Loucy (cell line): Measurements from ENCODE around the gene OR51I1.

Experiments used
- CTCF ChIP-seq: fragments of 200-600 bp; sonication (generic); conservative IDR thresholded peaks from 2 replicates; pipeline ENCODE4 v1.5.1; 2014; ENCODE audit warnings: mild to moderate bottlenecking, antibody characterized with exemption, low read length
- EZH2phosphoT487 ChIP-seq: fragments of 200-600 bp; IDR thresholded peaks from 2 replicates; pipeline ENCODE4 v1.6.1; 2018; ENCODE audit warnings: antibody characterized with exemption, mild to moderate bottlenecking, moderate library complexity, borderline replicate concordance

GRCh38 chr11:5405173-5405572 is 36.1 kb downstream of the OR51I1 start:
- TF ChIP-seq CTCF (no peak), EZH2phosphoT487 (no peak)
